Measurements from ENCODE around the gene MEIS2. TPM values are rescaled to one million over a fixed set of nuclear protein-coding genes. Genes with fewer than 3 reads are reported as not detected.

Gene MEIS2
- total and polyA plus RNA-seq, 9 donors, result 27.7 to 73.7 (median 47.7) TPM

- intact Hi-C loops (cut with DNase I), result no loop called here
- TF ChIP-seq POLR2A (IDR thresholded peaks at IDR 0.05) (no peak), EP300 (IDR thresholded peaks at IDR 0.05) (no peak), CTCF (IDR thresholded peaks at IDR 0.05) (no peak)
- Histone ChIP-seq H3K9me3 (no peaks in the 10 kb centered on the region), H3K4me3 (no peak overlapping the region), H3K36me3 (no peaks in the 10 kb centered on the region), H3K27ac (no peak overlapping the region), H3K27me3 (no peaks in the 10 kb centered on the region), H3K4me1 (ENCODE audit: insufficient read depth) (peaks cover under 1% of the 10 kb centered on the region)
- WGBS, 3 donors, result 95 to 97% (median 97%) methylated on average over 7 of the region's 7 CpGs
- no peak for DNase-seq
Measured at GRCh38 chr15:36938764-36939163, 161.6 kb downstream of the MEIS2 start.

DNA sequence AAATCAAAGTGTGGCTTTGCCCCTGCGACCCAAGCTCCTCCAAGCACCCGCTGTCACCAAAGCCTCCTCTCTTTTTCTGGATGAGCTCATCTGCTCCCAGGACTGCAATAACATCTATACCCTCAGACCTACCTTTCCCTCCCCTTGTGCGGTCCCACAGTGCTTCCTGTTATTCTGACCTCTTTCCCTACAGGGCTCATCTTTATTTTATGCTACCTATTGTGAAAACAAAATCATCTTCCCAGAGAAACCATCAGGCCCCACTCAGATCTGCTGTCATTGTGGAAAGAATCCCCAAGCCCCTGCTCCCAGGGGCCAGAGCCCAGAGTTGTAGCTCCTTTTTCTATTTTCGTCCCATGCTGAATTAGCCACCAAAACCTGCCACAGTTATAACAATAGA lies 162.2 kb downstream of the MEIS2 start:
- H3K27ac ChIP-seq, result no peak overlapping the region
- WGBS, 3 donors, result 95 to 98% (median 98%) methylated on average over 4 of the region's 4 CpGs
- H3K4me3 ChIP-seq, result no peak overlapping the region
- no peaks in the 10 kb centered on the region for H3K4me1 ChIP-seq (ENCODE audit: insufficient read depth)
- H3K36me3 ChIP-seq, result no peaks in the 10 kb centered on the region
- TF ChIP-seq EP300 (IDR thresholded peaks at IDR 0.05) (no peak), POLR2A (IDR thresholded peaks at IDR 0.05) (no peak), CTCF (IDR thresholded peaks at IDR 0.05) (no peak)
- no peaks in the 10 kb centered on the region for H3K27me3 ChIP-seq
- intact Hi-C loops (cut with DNase I), result no loop called here
- DNase-seq, result no peak
- H3K9me3 ChIP-seq, result no peaks in the 10 kb centered on the region

DNA sequence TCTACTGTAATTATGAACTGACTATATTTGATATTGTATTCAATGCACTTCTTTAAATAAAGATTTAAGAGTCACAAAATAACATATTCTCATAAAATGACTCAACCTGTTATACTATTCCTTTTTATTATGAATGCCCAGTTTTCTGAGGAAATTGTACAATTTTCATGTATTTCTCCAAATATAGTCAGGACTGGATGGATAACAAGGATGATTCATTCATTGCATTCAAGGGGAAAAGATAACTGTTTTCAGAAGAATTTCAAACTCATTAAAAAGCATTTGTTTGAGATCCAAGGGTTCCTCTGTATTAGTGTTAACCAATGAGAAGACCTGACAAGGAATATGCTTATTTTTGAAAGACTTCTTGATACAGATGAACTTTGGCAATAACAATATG lies 163.7 kb downstream of the MEIS2 start:
- Histone ChIP-seq H3K27ac (no peak overlapping the region), H3K9me3 (no peaks in the 10 kb centered on the region), H3K4me1 (ENCODE audit: insufficient read depth) (no peaks in the 10 kb centered on the region), H3K27me3 (no peaks in the 10 kb centered on the region), H3K4me3 (no peak overlapping the region), H3K36me3 (no peaks in the 10 kb centered on the region)
- TF ChIP-seq EP300 (IDR thresholded peaks at IDR 0.05) (no peak), POLR2A (IDR thresholded peaks at IDR 0.05) (no peak), CTCF (IDR thresholded peaks at IDR 0.05) (no peak)
- intact Hi-C loops (cut with DNase I), result no loop called here
- DNase-seq, result no peak

DNA sequence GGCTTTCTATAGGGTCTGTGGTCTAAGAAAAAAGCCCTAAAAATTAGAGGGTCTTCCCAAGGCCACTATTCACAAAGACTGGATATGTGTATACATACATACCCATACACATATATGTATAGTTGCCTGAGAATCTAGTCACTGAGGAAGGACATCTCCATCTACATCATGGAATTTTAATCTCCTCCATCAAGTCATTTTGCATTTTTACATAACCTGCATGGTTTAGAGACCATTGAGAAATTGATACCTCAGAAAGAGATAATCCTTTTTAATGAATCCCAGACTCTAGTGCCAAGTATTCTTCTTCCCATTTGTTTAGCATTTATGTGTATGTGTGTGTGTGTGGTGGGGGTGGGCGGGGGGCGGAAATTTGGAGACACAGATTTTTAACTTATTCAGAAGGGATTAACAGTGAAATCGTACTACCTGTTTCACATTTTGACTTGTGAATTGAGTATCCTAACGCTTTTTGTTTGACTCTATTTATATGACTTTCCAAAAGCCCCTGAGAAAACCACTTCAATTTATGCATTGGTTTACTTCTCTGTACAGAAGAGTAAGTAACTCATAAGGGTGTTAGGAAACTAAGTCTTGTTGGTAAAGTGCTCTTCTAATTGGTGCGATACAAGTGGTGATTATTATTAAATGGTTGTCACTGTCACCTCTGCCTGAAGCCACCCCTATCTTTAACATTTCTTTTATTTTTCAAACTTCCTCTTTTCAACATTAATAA lies 166.9 kb downstream of the MEIS2 start:
- intact Hi-C loops (cut with DNase I), result no loop called here
- Histone ChIP-seq H3K27me3 (no peaks in the 10 kb centered on the region), H3K27ac (no peak overlapping the region), H3K36me3 (no peaks in the 10 kb centered on the region), H3K9me3 (no peaks in the 10 kb centered on the region), H3K4me1 (ENCODE audit: insufficient read depth) (no peaks in the 10 kb centered on the region), H3K4me3 (no peak overlapping the region)
- DNase-seq, result no peak
- 97 to 98% (median 98%) methylated on average over 5 of the region's 5 CpGs for WGBS, 3 donors
- TF ChIP-seq CTCF (IDR thresholded peaks at IDR 0.05) (no peak), EP300 (IDR thresholded peaks at IDR 0.05) (no peak), POLR2A (IDR thresholded peaks at IDR 0.05) (no peak)
